HG02981 (cell line): ENCODE results near the gene C6orf15.
"Not testable (repeated sequence)": the region's sequence is repeated elsewhere in the genome, so short reads cannot be mapped to it uniquely, and the experiment has no call there.

Source experiments
- ATAC-seq: cut with Tn5 transposase; IDR thresholded peaks from one replicate; pipeline ENCODE4 v1.9.1; 2021; ENCODE audit warnings: mild to moderate bottlenecking, moderate library complexity; ENCODE audit not compliant: unreplicated experiment

The C6orf15 gene

GRCh38 chr6:31070711-31071197, 41.6 kb downstream of the C6orf15 start:
- no peak for ATAC-seq

- no peak for ATAC-seq
These were observed 43.6 kb downstream of the C6orf15 start for GRCh38 chr6:31068669-31069340.

- not testable (repeated sequence) for ATAC-seq
These were observed 44.3 kb downstream of the C6orf15 start for GRCh38 chr6:31067891-31068668.

GRCh38 chr6:31067028-31067427, 45.3 kb downstream of the C6orf15 start:
- ATAC-seq, result not testable (repeated sequence)

GRCh38 chr6:31065556-31065955, 46.8 kb downstream of the C6orf15 start:
- ATAC-seq, result no peak

GRCh38 chr6:31063906-31064435, 48.4 kb downstream of the C6orf15 start:
- ATAC-seq, result no peak
